Measurements from ENCODE around the gene LRBA.

- no peak for TF ChIP-seq EP300 (IDR thresholded peaks at IDR 0.05)
- TF ChIP-seq, protein P1, sequence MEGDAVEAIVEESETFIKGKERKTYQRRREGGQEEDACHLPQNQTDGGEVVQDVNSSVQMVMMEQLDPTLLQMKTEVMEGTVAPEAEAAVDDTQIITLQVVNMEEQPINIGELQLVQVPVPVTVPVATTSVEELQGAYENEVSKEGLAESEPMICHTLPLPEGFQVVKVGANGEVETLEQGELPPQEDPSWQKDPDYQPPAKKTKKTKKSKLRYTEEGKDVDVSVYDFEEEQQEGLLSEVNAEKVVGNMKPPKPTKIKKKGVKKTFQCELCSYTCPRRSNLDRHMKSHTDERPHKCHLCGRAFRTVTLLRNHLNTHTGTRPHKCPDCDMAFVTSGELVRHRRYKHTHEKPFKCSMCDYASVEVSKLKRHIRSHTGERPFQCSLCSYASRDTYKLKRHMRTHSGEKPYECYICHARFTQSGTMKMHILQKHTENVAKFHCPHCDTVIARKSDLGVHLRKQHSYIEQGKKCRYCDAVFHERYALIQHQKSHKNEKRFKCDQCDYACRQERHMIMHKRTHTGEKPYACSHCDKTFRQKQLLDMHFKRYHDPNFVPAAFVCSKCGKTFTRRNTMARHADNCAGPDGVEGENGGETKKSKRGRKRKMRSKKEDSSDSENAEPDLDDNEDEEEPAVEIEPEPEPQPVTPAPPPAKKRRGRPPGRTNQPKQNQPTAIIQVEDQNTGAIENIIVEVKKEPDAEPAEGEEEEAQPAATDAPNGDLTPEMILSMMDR (IDR thresholded peaks at IDR 0.05): no peak
Observed at GRCh38 chr4:150533673-150534072, 481.4 kb downstream of the LRBA start.

Data from ovary (tissue), 3 donors.